Measurements from ENCODE around the gene INSRR.

The INSRR gene

GRCh38 chr1:156858959-156859522 is at the start of gene INSRR:
TSS of gene INSRR (minus strand) at chr1:156859117. CDS start at chr1:156858621, 496 bp downstream.
- DNase-seq = no peak

DNA sequence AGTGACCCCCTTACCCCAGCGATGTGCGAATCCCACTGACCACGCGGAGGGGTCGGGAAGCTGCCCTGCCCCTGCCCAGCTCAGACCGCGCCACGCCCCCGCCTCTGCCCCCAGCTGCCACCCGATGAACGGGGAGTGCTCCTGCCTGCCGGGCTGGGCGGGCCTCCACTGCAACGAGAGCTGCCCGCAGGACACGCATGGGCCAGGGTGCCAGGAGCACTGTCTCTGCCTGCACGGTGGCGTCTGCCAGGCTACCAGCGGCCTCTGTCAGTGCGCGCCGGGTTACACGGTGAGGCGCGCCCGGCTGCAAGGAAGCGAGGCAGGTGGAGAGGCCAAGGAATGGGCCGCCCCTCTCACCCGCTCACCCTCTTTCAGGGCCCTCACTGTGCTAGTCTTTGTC is 49.6 kb upstream of the INSRR start:
- DNase-seq = no peak

DNA sequence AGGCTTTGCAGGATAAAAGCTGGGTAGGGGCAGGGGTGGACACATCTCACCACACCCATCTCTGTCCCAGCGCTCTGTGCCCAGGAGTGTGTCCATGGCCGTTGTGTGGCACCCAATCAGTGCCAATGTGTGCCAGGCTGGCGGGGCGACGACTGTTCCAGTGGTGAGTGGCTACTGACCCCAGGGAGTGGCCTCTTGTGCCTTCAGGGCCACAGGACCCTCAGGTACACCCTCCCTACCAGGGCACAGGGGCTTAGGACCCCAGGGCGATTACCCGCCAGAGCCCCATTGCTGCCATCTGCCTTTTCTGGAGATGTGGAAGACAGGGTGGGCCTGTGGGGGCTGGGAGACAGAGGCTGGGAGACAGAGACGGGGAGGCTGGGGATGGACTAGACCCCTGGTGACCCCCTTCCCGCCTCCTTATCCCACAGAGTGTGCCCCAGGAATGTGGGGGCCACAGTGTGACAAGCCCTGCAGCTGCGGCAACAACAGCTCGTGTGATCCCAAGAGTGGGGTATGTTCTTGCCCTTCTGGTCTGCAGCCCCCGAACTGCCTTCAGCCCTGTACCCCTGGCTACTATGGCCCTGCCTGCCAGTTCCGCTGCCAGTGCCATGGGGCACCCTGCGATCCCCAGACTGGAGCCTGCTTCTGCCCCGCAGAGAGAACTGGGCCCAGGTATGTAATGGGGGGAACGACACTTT is 47.4 kb upstream of the INSRR start:
- DNase-seq = no peak

DNA sequence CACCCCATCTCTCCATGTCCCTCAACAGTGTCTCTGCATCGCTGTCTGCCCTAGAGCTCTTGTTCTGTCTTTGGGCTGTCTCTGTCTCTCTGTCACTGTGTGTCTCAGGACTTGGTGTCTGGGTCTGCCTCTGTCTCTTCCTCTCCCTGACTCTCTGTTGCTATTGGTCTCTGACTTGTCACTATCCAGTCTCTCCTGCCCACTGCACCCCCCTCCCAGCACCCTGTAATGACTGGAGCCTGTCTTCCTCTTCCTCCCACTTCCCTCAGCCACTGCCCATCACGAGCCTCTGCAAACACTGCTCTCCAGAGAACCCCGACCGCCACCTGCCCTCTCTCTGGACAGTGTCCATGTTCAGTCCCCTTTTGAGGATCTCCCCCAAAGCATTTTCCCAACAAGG is 46.7 kb upstream of the INSRR start:
- no peak for DNase-seq

GRCh38 chr1:156905176-156905575 is 46.3 kb upstream of the INSRR start:
- DNase-seq = no peak

DNA sequence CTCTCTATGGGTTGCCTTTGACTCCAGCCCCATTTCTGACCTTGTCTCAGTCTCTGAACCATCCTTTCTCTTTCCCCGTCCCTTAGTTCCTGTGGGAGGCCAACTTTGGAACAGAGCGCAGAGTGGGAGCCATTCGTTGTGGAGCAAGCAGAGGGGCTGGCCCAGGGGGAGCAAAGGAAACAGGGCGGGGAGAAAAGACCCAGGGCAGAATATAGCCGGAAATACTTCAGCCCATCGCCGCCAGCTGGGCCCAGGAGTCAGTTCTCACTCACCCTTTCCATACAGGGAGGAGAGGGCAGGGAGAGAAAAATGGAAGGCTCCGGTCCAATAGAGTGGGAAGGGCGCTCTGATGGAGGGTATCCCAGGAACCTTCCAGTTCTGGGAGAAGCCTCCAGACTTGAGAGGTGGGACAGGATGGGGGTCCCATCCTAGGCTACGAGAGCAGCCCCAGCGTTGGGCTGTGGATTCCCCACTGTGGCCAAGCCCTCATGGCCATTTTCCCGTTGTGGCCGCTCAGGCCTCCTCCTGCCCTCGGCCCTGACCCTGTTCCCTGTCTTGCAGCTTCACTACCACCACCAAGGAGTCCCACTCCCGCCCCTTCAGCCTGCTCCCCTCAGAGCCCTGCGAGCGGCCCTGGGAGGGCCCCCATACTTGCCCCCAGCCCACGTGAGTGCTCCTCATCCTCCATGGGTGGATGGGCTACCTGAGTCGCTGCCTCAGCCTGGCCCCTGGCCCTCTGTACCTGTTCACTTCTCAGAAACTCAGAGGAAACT is 45.5 kb upstream of the INSRR start:
- DNase-seq = no peak

DNA sequence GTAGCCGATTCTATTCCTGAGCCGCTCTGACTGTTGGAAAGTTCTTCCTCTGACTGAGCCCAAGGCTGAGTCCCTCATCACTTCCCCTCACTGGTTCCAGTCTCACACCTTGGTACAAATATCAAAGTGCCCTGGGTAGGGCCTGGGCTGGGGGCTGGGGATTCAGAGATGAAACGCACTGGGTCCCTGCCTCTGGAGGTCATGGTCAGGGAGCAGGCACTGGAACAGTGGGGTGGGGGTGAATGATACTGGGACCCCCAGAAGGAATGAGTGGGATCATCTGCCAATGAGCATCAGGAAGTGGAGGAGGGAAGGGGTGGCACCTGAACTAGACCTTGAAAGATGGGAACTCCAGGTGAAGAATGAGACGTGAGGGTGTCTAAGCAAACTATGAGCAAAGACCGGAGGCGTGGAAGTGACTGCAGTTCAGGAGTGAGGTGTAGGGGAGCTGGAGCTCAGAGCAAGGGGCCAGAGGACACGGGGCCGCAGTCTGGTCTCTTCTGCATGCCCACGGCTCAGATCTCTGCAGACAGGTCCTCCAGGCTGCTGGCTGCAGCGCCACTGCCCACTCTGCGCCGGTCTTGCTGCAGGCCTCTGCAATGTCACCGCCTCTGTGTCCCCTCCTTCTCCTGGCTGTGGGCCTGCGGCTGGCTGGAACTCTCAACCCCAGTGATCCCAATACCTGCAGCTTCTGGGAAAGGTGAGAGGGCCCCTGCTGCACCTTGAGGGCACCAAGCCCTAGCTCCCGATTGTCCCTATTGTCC is 44.6 kb upstream of the INSRR start:
- no peak for DNase-seq

DNA sequence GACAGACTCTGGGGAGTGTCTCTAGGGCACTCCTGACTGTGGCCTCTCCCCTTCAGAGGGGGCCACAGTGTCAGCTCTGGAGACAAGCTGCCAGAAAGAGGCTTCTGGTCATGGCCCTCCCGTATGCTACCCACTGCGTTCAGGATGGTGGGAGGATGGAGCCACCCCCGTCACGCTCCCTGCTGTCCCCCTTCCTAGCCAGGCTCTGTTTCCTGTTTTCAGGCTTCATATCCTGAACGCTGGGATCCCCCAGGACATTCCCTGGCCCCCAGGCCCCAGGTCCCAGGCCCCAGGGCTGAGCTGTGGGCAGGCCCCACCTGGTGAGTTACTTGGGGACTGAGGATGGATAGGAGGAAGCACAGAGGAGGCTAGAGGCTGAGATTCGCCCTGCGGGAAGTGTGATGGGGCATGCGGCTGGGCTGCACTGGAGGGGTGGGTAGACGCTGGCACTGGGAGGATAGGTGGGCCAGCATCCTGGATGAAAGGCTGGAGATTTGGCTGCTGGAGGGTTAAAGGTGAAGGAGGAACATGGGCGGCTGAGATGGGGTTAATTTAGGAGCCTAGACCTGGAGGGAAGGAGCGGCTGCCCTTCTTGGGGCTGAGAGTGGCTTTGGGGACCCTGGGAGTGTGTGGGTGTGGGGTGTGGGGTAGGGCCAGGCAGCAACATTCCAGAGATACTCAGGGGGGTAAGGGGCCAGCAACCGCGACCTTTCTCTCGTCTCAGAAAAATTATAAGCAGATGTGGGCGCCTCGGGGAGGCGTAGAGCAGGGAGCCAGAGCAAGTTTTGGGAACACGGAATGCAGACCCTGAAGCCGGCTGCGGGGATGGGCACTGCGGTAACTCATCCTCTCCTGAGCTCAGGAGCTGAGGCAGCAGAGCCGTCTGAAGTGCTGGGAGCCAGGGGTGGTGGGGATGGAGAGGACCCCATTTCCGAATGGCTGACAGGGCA is 43.3 kb upstream of the INSRR start:
- DNase-seq = no peak

DNA sequence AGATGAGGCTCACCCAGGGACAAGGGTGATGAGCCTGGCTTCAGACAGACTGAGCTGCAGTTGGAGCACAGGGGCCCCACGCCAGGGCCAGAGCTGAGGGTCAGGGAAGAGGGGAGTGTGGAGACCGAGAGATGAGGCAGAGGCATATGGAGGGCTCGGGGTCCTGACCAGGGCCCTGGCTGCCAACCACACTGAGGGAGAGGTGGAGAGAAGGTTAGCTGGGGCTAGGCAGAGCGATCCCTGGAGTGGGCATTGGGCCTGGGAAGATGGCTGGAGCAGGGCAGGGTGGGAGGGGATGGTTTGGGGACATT is 42.6 kb upstream of the INSRR start:
- no peak for DNase-seq

- no peak for DNase-seq
Observed at GRCh38 chr1:156900896-156901589, 42.1 kb upstream of the INSRR start.

GRCh38 chr1:156899956-156900718 is 41.2 kb upstream of the INSRR start:
- DNase-seq = no peak

GRCh38 chr1:156898971-156899664 is 40.2 kb upstream of the INSRR start:
- DNase-seq = no peak

DNA sequence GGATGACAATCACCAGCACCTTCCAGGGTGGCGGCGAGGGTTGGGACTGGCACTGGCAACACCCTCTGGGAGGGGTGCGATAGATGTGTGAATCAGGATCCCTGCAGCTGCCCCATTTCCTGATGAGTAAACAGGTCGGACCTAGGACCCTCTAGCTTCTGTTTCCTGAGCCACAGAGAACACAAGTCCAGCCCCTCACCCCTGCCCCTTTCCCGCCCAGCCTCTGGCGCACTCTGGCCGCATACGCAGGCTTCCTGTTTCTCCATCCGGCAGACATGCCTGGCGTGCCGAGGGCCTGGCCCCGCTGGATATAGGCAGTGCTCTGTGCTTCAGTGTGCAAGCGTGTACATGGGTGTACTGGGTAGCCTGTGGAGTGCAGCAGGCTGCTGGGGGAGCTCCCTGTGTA is 39.2 kb upstream of the INSRR start:
- DNase-seq = peak; percentile 89

- DNase-seq = peak; percentile 73
Observed at GRCh38 chr1:156897078-156897825, 38.3 kb upstream of the INSRR start.

DNA sequence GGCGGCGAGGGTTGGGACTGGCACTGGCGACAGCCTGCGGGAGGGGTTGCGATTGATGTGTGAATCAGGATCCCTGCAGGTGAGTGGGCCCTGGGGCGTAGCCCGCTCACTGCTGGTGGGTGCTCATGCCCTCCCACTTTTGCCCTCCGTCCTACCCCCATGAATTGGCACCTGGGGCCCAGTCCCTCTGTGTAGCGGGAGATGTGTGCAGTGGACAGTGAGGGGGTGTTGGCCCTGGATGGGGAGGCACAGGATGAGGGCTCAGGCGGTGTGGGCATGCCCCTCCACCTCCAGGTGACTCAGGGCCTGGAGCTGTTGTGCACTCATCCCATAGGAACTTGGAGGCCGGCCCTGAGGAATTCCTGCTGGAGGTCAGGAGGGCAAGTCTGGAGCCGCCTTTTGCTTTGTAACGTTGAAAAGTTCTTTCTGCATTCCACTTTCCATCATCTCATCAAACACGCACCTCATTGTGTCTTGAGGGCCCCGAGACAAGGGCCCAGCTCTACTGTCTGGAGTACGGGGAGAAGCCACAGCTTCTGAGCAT is 37.6 kb upstream of the INSRR start:
- DNase-seq = peak; percentile 99

- DNase-seq = no peak
Observed at GRCh38 chr1:156895927-156896326, 37.0 kb upstream of the INSRR start.

DNA sequence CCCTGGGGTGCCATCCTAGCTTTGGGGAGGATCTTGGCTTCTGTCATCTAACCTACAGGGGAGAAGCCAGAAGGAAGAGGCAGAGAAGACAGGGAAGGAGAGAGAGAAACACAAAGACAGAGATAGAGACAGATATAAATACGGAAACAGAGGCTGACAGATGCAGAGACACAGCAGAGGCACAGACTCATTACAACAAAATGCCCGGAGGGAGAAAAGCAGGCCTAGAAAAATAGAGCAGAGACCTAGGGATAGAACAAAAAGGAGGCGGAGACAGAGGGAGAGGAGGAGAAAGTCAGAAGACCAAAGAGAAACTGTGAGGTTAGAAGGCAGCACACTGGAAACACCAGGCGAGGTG is 36.5 kb upstream of the INSRR start:
- no peak for DNase-seq

DNA sequence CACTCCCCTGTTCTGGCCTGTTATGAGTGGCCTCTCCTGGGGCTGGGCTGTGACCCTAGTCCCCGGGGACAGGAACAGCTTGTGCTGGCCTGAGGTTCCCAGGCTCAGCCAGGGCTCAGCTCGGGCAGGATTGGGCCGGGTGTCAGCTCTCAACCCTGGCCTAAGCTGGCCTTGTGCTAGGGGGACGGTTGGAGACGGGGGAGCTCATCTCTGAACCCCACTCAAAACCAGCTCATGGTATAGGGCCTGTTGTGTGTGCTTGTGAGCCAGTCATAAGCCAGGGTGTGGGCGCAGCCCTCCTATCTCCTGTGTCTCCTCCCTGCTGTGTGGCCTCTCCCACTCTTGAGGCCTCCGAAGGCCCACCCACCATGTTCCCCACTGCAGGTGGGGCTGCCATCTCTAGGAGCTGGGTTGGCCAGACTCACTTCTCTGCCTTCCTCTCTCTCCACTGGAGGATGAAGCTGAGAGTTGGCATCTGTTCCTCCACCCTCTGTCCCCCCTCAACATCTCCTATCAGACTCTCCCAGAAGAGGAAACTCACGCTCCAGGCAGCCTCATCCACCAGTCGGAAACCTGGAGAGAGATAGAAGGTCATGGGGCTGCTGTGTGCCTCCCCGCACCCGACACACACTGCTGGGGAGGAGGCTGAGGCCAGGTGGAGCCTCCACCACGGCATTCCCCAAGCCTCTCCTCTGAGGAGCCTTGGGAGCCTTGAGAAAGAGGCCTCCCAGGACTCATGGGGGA is 36.0 kb upstream of the INSRR start:
- DNase-seq = no peak

- no peak for DNase-seq
Observed at GRCh38 chr1:156894001-156894400, 35.1 kb upstream of the INSRR start.

Measured in 8988T (cell line).